Transverse colon (tissue), 4 donors: ENCODE measurements around the gene PIK3AP1. TPM values are rescaled to one million over a fixed set of nuclear protein-coding genes. Genes with fewer than 3 reads are reported as not detected.

Experiments used
- small RNA-seq, 4 donors: library from RNA; depleted of rRNA; stranded (forward); fragments of <200 nt; gene quantifications; one replicate each; pipeline ENCODE3, GENCODE V24; 2016
- total RNA-seq, 4 donors: library from RNA; depleted of rRNA; stranded (reverse); fragments of >200 nt; gene quantifications; one replicate each; pipeline ENCODE4 v1.1.0, GENCODE V29; 2016

PIK3AP1 gene
- total RNA-seq, 4 donors from 2014 or later = 6.4 to 42.6 (median 16.3) TPM

Small RNA genes within 50 kb of the gene (small RNA-seq; reads per million reads assigned to genes)
- gene RNA5SP324 = 0 reads per million in 4 donors
- 0 reads per million in 4 donors for gene RNU6-1274P

Other genes with a start within 250 kb of the PIK3AP1 start
- gene TLL2, start 206.6 kb downstream of the PIK3AP1 start, total RNA-seq = under 1 TPM in 2 of 4 donors, not detected in 2; 0.32 to 0.96 TPM
- 100 to 1,000 TPM in 1 of 4 donors, 10 to 100 TPM in 3; 34.4 to 133 (median 77.3) TPM for gene TM9SF3, start 133.5 kb downstream of the PIK3AP1 start, total RNA-seq
- 10 to 100 TPM; 47.2 to 86.4 (median 60.0) TPM for gene LCOR, start 111.8 kb upstream of the PIK3AP1 start, total RNA-seq